Kidney epithelial cell (primary cell): ENCODE data around the gene JPH3. TPM values are rescaled to one million over a fixed set of nuclear protein-coding genes. Genes with fewer than 3 reads are reported as not detected.

Experiments used
- DNase-seq: peaks from one replicate; pipeline ENCODE4 v3.0.0-alpha.2; 2010; ENCODE audit warnings: low read depth
- H3K27me3 ChIP-seq: 2 replicates; pipeline ENCODE4 v1.6.0; 2011; ENCODE audit warnings: low read length; ENCODE audit not compliant: control insufficient read depth, insufficient read depth
- H3K36me3 ChIP-seq: 2 replicates; pipeline ENCODE4 v1.5.1; 2011; ENCODE audit warnings: low read length; ENCODE audit not compliant: control insufficient read depth, insufficient read depth
- H3K4me3 ChIP-seq: 2 replicates; pipeline ENCODE4 v1.5.1; 2011; ENCODE audit warnings: low read depth, mild to moderate bottlenecking, control low read depth, low read length
- total RNA-seq: library from RNA; depleted of rRNA; stranded (reverse); fragments of >200 nt; gene quantifications from 2 replicates; pipeline ENCODE4 v1.2.3, GENCODE V29; 2015
- TF ChIP-seq, protein P1 (sequence below): IDR thresholded peaks from 2 replicates; pipeline ENCODE4 v1.5.1; 2011; ENCODE audit warnings: mild to moderate bottlenecking, moderate library complexity, low read length, control low read depth, inconsistent platforms; ENCODE audit not compliant: insufficient read depth, poor library complexity, severe bottlenecking

JPH3 gene
- total RNA-seq, 1 donor from 2014 or later, result 2.1 TPM

GRCh38 chr16:87687126-87687910 lies 85.0 kb downstream of the JPH3 start:
- peaks cover 30% of the 10 kb centered on the region for H3K27me3 ChIP-seq
- TF ChIP-seq, protein P1, sequence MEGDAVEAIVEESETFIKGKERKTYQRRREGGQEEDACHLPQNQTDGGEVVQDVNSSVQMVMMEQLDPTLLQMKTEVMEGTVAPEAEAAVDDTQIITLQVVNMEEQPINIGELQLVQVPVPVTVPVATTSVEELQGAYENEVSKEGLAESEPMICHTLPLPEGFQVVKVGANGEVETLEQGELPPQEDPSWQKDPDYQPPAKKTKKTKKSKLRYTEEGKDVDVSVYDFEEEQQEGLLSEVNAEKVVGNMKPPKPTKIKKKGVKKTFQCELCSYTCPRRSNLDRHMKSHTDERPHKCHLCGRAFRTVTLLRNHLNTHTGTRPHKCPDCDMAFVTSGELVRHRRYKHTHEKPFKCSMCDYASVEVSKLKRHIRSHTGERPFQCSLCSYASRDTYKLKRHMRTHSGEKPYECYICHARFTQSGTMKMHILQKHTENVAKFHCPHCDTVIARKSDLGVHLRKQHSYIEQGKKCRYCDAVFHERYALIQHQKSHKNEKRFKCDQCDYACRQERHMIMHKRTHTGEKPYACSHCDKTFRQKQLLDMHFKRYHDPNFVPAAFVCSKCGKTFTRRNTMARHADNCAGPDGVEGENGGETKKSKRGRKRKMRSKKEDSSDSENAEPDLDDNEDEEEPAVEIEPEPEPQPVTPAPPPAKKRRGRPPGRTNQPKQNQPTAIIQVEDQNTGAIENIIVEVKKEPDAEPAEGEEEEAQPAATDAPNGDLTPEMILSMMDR, result no peak
- H3K36me3 ChIP-seq, result no peaks in the 10 kb centered on the region
- H3K4me3 ChIP-seq, result no peak overlapping the region
- no peak for DNase-seq

DNA sequence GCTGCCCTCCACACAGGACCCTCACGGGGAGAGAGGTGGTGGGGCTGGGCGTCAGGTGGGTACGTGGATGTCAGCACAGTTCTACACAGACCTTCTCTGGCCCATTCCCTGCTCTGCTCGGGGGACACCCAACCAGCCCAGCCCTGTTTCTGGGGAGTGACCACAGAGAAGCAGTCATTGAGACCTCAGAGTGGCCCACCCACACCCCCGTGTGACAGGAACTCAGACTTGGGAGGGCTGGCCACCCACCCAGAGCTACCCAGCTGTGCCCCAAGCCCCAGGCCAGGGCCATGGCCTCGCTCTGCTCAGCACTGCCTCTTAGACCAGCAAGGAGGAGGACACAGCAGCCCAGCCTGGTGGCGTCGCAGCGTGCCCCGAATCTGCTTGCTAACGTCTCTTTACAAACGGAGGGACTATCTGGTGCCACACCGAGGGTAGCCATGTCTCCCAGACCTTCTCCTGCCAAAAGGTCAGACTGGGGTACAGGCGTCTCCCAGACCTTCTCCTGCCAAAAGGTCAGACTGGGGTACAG lies 85.8 kb downstream of the JPH3 start:
- Histone ChIP-seq H3K36me3 (no peaks in the 10 kb centered on the region), H3K27me3 (peaks cover 30% of the 10 kb centered on the region), H3K4me3 (no peak overlapping the region)
- TF ChIP-seq, protein P1, result no peak
- no peak for DNase-seq

GRCh38 chr16:87688876-87689815 lies 86.8 kb downstream of the JPH3 start:
- TF ChIP-seq, protein P1, result no peak
- Histone ChIP-seq H3K27me3 (peaks cover 30% of the 10 kb centered on the region), H3K4me3 (no peak overlapping the region), H3K36me3 (no peaks in the 10 kb centered on the region)
- DNase-seq, result no peak

DNA sequence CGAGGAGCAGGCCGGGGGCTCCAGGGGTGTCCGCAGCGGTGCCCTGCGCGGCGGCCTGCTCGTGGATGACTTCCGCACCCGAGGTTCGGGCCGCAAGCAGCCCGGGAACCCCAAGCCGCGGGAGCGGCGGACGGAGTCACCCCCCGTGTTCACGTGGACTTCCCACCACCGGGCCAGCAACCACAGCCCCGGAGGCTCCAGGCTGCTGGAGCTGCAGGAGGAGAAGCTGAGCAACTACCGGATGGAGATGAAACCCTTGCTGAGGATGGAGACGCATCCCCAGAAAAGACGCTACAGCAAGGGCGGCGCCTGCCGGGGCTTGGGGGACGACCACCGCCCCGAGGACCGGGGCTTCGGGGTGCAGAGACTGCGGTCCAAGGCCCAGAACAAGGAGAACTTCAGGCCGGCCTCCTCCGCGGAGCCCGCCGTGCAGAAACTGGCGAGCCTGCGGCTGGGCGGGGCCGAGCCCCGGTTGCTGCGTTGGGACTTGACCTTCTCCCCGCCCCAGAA lies 87.7 kb downstream of the JPH3 start:
- H3K4me3 ChIP-seq, result no peak overlapping the region
- peaks cover 27% of the 10 kb centered on the region for H3K27me3 ChIP-seq
- H3K36me3 ChIP-seq, result no peaks in the 10 kb centered on the region
- DNase-seq, result no peak
- TF ChIP-seq, protein P1, result no peak

DNA sequence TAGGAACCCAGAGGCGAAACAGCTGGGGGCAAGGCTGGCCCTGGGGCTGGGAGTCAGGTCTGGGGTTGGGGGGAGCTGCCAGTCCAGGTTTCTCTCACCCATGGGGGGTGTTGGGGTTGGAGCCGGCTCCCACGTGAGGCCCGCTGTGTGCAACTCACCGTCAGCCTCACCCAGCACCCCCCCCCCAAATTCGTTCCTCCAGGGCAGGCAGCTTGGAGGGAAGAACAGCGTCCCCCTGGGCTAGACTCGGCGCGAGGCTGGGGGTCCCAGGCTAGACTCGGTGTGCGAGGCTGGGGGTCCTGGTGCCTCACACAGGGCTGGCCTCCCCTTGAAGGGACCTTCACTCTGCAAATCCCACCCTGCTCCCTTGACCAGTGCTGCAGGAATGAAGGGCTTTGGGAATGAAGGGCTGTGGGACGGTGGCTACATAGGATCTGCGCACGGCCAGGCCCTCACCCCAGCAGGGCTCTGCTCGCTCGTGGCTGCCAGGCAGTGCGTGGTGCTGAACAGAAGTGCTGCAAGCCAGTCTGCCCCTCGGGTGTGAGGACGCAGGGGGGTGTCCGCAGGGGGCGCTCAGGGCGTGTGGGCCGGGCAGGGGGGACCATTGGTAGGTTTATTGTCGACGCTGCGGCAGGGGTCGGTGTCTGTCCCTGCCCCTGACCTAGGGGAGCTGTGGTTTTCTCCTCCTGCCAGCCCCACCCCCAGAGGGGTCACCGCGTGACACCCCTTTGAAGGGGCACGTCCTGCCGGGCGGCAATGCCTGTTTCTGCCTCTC lies 88.8 kb downstream of the JPH3 start:
- no peaks in the 10 kb centered on the region for H3K36me3 ChIP-seq
- TF ChIP-seq, protein P1, result no peak
- peaks cover 26% of the 10 kb centered on the region for H3K27me3 ChIP-seq
- H3K4me3 ChIP-seq, result no peak overlapping the region
- no peak for DNase-seq
